HG03066 (cell line): ENCODE measurements around the gene MALT1.
"Not testable (repeated sequence)": the region's sequence is repeated elsewhere in the genome, so short reads cannot be mapped to it uniquely, and the experiment has no call there.

Source experiments
- ATAC-seq: cut with Tn5 transposase; IDR thresholded peaks from one replicate; pipeline ENCODE4 v1.9.1; 2021; ENCODE audit warnings: low read depth; ENCODE audit not compliant: unreplicated experiment

MALT1 gene

DNA sequence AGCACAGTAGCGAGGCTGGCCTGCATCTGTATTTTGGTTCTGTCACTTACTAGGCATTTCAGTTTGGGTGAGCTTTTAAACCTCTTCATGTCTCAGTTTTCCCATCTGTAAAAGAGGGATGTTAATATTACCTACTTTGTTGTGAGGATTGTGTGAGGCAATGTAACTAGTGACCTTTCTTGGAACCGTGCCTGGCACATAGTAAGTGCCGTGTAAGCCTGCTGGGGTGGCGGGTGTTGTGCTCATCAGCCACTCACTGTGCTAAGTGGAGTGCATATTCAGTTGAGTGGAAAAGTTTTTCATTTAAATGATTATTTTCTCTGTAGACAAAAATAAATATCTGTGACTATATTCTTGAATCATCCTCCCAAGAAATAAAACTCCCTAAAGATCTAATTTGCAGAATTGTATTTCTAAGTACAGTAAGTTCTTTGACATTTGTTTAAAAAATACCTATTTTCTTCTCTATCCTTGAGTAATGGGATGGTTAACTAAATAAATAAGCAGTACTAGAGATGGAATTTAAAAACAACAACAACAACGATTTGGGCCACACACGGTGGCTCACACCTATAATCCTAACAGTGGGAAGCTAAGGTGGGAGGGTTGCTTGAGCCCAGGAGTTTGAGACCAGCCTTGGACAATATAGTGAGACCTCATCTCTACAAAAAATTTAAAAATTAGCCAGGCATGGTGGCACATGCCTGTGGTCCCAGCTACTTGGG lies 56.7 kb downstream of the MALT1 start:
- no peak for ATAC-seq

DNA sequence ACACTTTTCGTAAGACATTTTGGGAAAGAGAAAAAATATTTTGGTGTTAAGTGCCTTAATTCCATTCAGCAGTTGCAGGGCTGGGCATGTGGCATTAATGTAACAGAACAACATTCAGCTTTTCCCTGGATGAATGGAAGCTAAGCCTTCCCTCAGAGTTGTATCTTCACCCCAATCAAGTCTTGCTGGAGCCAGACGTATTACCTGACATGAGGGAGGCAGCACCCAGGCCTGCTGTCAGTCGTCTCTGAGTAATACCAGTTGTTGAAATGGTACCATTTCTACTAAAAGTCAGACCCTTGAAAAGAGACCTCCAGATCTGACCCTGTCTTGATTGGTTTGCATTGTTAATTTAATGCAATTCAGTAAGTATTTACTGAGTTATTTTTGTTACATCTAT lies 57.5 kb downstream of the MALT1 start:
- ATAC-seq, result no peak

DNA sequence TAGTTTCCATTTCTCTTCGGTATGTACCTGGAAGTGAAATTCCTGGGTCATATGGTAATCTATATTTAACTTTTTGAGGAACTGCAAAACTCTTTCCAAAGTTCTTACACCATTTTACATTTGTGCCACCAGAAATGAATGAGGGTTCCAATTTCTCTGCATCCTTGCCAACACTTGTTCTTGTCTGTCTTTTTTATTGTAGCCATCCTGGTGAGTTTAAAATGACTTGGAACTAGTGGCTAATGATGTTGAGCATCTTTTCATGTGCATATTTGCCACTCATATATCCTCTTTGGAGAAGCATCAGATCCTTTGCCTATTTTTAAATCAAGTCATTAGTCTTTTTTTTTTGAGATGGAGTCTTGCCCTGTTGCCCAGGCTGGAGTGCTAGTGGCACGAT lies 59.4 kb downstream of the MALT1 start:
- ATAC-seq, result no peak

GRCh38 chr18:58732471-58732870 lies 61.2 kb downstream of the MALT1 start:
- no peak for ATAC-seq

- ATAC-seq, result no peak
Observed at GRCh38 chr18:58733866-58734265, 62.6 kb downstream of the MALT1 start.

DNA sequence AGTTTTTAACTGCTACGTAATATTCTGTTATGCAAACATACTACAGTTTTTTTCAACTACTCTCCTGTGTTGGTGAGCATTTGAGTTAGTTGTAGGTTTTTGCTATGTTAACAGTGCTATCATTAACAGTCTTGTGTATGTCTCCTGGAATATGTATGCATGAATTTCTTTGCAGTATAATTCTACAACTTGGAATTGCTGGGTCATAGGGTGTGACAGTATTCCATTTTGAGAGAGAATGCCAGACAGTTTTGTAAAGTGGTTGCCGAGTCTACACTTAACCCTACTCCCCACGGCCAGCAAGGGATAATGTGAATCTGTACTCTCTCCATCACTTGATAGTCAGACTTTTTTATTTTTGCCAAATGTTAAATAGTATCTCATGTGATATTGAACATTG lies 67.1 kb downstream of the MALT1 start:
- no peak for ATAC-seq

DNA sequence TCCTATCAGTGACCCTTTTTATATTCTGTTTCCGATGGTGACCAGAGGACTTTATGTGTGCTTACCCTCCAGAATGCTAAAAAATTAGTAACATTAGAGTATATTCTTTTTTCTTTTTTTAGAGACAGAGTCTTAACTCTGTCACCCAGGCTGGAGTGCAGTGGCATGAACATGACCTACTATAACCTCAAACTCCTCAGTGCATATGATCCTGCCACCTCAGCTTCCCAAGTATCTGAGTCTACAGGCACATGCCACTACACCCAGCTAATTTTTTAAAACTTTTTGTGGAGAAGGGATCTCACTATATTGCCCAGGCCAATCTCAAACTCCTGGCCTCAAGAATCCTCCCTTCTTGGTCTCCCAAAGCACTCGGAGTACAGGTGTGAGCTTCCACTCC lies 74.6 kb downstream of the MALT1 start:
- ATAC-seq, result no peak

- ATAC-seq, result no peak
Observed at GRCh38 chr18:58748899-58749595, 77.8 kb downstream of the MALT1 start.

DNA sequence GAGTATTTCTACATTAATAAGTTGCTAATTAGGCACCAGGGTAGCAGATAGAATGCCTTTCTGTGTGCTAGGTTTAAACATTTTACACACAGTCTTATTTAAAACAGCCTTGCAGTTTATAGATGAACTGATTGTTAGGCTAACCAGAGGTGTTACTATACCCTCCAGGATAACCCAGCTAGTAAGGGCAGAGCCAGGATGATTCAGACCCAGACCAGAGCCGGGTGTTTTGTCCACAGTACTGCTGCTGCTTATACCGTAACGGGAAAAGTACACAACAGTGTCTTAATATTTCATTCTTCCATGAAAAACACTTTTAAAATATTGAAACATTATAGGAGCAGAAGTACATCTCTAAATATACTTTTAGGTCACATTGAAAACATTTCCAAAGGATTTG lies 82.7 kb downstream of the MALT1 start:
- ATAC-seq, result no peak

GRCh38 chr18:58754544-58755068 lies 83.3 kb downstream of the MALT1 start:
- no peak for ATAC-seq

- no peak for ATAC-seq
Observed at GRCh38 chr18:58755304-58756010, 84.2 kb downstream of the MALT1 start.

- ATAC-seq, result no peak
Observed at GRCh38 chr18:58756148-58756547, 84.9 kb downstream of the MALT1 start.

GRCh38 chr18:58756596-58757240 lies 85.5 kb downstream of the MALT1 start:
- ATAC-seq, result no peak

GRCh38 chr18:58757351-58757750 lies 86.1 kb downstream of the MALT1 start:
- not testable (repeated sequence) for ATAC-seq

DNA sequence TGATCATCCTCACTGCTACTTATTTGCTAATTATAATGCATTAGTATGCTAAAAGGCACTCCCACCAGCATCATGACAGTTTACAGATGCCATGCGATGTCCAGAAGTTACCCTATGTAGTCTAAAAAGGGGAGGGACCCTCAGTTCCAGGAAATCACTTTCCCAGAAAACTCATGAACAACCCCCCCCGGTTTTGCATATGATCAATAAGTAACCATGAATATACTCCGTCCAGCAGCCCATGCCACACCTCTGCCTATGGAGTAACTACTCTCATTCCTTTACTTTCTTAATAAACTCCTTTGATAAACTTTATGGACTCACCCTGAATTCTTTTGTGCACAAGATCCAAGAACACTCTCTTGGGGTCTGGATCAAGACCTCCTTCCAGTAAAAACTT lies 86.8 kb downstream of the MALT1 start:
- no peak for ATAC-seq

- ATAC-seq, result no peak
Observed at GRCh38 chr18:58758606-58759005, 87.3 kb downstream of the MALT1 start.

GRCh38 chr18:58761241-58761969 lies 90.1 kb downstream of the MALT1 start:
- peak; percentile 71 for ATAC-seq

DNA sequence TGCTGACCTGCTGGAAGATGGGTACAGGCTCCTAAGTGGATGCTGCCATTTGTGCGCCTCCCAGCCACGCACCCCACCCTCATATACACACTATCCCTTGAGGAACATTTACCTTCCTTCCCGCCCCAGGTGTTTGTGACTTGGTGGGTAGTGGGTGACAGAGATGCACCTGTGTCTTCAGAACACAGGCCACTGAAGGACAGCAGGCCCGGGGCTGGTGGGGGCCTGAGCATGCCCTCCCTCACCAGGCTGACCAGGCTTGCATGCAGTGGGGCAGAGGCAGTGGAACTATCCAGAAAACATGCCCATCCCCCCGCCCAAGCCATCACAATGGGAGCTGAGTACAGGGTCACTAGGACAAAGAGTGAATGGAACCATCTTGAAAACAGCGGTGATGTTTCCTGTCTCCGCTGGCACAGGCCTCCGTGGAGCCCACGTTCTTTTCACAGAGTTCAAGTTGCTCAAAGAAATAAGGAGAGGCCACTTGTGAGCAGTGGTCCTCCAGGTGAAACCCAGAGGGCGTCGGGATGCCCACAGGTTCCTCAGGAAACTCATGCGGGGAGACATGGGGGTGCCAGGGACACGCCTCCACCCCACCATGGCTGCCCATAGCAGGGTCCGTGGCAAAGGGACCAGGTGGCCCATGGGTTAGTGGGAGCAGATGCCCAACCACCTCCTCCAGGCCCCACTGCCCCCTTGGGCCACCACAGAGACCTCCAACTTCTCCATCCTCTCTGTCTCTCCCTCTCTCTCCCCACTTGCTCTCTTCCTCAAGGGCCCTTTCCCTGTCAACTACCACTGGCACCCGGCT lies 90.9 kb downstream of the MALT1 start:
- ATAC-seq, result no peak

- no peak for ATAC-seq
Observed at GRCh38 chr18:58762781-58763171, 91.5 kb downstream of the MALT1 start.
